ENCODE results near the gene GPR157.

The GPR157 gene

GRCh38 chr1:9086045-9086444, 42.9 kb downstream of the GPR157 start:
- DNase-seq, result no peak

GRCh38 chr1:9085306-9085940, 43.5 kb downstream of the GPR157 start:
- DNase-seq, result no peak

GRCh38 chr1:9084906-9085305, 44.0 kb downstream of the GPR157 start:
- DNase-seq, result no peak

- no peak for DNase-seq
These were observed 47.4 kb downstream of the GPR157 start for GRCh38 chr1:9081473-9081872.

- DNase-seq, result no peak
These were observed 48.1 kb downstream of the GPR157 start for GRCh38 chr1:9080705-9081291.

GRCh38 chr1:9079988-9080704, 48.8 kb downstream of the GPR157 start:
- DNase-seq, result no peak

GRCh38 chr1:9078752-9079500, 50.0 kb downstream of the GPR157 start:
- DNase-seq, result no peak

GRCh38 chr1:9078015-9078751, 50.7 kb downstream of the GPR157 start:
- no peak for DNase-seq

- peak; percentile 60 for DNase-seq
These were observed 53.9 kb downstream of the GPR157 start for GRCh38 chr1:9075022-9075421.

GRCh38 chr1:9073143-9073542, 55.8 kb downstream of the GPR157 start:
- no peak for DNase-seq

- no peak for DNase-seq
These were observed 57.2 kb downstream of the GPR157 start for GRCh38 chr1:9071554-9072235.

GRCh38 chr1:9070486-9070885, 58.4 kb downstream of the GPR157 start:
- no peak for DNase-seq

GRCh38 chr1:9069326-9070100, 59.4 kb downstream of the GPR157 start, which contains the start of gene SLC2A5:
TSS of gene SLC2A5 (minus strand) at chr1:9069635. CDS start at chr1:9069536, 99 bp downstream.
- DNase-seq, result no peak

GRCh38 chr1:9068981-9069325, 59.9 kb downstream of the GPR157 start:
- DNase-seq, result no peak

- DNase-seq, result no peak
These were observed 61.7 kb downstream of the GPR157 start for GRCh38 chr1:9066945-9067807.

- no peak for DNase-seq
These were observed 63.6 kb downstream of the GPR157 start for GRCh38 chr1:9065213-9065751.

GRCh38 chr1:9062846-9063245, 66.1 kb downstream of the GPR157 start:
- no peak for DNase-seq

GRCh38 chr1:9062021-9062471, 66.9 kb downstream of the GPR157 start:
- DNase-seq, result no peak

GRCh38 chr1:9061252-9061960, 67.5 kb downstream of the GPR157 start:
- DNase-seq, result no peak

Measured in NCI-H69 (cell line).